GM18511 (cell line): ENCODE measurements around the gene SPATA12.

Experiments
- ATAC-seq: cut with Tn5 transposase; IDR thresholded peaks from one replicate; pipeline ENCODE4 v1.9.1; 2021; ENCODE audit warnings: mild to moderate bottlenecking, moderate library complexity; ENCODE audit not compliant: unreplicated experiment

Gene SPATA12

DNA sequence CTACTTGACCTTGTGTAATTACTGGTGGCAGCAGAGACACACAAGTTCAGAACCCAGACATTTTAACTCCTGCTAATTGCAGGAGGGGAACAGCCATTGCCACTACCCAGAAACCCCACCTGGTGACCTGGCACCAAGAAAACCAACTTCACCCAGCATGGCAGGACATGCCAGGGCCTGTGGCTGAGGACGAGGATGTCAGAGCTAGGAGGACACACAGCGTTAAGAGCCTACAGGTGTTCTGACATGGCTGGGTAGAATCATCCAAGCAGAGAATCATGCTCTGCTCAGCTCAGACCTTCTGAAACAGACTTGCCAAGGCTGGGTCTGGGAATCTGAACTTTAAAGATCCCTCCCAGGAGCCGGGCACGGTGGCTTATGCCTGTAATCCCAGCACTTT lies 11.7 kb upstream of the SPATA12 start:
- ATAC-seq = no peak

DNA sequence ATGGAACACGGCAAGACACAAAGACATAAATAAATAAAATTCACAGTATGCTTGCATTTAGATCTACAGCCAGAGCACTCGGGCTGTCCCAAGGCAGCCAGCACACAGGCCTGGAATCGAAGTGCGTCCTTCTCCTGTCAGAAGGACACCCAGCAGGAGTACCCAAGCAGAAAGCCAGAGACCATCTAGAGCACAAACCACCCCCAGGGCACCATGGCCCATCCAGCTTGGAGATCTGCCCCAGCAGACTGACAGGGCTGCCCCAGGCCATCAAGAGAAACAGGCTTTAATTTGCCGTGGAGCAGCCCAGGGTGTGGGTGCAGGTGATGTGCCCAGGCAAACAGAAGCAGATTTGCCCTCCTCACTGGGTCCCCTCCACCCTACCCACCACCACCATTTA lies 7.8 kb upstream of the SPATA12 start:
- ATAC-seq = no peak

DNA sequence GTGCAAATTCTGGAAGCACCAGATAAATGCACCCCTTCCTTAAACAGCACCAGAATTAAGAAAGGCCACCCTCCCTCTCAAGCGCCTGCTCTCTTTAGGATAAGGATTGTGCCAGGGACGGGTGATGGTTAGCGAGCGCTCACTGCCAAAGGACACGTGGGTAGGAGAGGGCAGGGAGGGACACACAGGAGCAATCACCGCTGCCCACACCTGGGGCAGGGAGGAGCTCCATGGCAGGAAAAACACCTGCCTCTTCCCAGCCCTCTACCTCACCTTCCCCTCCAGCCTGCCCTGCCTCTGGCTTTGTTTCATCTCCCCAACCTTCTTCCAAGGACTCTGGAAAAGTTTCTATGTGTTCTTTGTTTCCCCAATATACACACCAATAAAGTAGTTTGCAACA lies 7.3 kb upstream of the SPATA12 start:
- ATAC-seq = no peak

DNA sequence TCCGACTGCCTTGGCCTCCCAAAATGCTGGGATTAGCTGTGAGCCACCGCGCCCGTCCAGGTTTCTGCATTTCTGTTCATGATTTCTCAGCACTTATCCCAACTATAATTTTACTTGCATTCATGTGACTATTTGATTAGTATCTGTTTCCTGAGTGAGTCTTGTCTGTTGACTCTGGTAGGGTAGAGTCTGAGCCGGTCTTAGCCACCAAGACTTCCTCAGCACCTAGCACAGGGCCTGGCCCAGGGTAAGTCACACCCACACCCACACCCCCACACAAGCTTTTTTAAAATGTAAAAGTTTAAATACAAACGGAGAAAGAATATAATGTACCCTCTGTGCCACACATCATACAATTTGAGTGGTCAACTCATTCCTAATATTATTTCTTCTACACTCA lies 3.1 kb upstream of the SPATA12 start:
- ATAC-seq = no peak

DNA sequence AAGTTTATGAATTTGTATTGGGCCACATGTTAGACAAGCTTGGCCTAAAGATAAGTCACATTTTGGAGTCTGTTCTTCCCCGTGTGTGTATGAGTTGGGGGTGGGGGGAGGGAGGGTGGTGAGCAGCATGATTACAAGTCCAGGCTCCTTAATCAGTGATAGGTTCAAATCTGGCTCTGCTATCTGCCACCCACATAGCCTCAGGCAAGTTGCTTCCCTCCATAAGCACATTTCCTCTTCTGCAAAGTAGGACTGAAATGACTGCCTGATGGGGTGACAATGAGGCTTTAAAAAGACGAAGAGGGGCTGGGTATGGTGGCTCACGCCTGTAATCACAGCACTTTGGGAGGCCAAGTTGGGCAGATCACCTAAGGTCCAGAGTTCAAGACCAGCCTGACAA lies 1.1 kb upstream of the SPATA12 start:
- no peak for ATAC-seq

DNA sequence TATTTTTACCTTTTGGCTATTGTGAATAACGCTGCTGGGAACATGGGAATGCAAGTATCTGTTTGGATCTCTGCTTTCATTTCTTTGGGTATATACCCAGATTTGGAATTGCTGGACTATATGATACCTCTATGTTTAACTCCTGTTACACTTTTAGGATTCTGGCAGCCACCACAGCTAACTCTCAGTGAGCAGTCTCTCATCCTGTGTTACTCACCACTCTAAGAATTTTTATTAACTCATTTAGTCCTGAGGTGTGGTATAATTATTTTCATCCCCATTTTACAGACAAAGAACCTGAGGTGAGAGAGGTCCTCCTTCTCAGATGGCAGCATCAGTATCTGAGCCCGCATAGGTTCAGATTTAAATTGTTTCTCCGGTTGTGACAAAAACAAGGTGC lies 1.1 kb downstream of the SPATA12 start:
- no peak for ATAC-seq

DNA sequence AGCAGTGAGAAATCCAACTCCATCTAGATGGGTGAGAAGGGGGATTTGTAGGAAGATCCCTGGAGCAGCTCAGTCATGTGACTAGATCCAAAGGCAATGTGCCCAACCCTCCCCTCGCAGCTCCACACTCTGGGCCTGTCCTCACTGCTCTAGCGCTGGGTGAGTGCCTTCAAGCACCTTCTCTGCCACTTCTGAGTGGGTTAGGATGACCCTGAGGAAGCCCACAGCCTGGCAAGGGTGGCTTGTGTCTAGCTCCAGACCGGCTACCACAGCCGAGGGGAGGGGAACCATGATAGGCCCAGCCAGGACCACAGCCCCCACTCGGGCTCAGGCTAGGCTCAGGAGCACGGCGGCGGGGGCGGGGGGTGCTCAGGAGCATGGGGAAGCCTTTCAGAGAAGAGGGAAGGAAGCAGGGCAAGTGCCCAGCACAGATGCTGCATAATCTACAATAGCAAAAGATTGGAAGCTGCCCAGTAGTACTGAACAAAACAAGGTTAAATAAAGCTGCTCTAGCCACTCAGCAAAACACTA lies 1.7 kb downstream of the SPATA12 start:
- no peak for ATAC-seq

DNA sequence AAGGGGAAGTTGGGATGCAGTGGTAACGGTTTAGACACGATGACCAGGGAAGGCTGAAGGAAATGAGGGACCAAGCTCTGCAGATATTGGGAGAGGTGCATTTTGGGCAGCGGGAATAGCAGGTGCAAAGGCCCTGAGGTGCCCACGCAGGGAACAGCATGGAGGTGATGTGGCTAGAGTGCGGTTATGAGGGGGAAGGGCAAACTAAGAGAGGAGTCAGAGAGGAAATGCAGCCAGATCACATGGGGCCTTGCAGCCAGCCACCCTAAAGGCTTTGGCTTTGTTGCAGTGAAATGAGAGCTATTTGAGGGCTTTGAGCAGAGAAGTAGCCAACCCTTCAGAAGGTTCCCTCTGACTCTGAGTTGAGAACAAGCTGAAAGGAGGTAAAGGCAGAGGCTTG lies 2.6 kb downstream of the SPATA12 start:
- ATAC-seq = no peak

DNA sequence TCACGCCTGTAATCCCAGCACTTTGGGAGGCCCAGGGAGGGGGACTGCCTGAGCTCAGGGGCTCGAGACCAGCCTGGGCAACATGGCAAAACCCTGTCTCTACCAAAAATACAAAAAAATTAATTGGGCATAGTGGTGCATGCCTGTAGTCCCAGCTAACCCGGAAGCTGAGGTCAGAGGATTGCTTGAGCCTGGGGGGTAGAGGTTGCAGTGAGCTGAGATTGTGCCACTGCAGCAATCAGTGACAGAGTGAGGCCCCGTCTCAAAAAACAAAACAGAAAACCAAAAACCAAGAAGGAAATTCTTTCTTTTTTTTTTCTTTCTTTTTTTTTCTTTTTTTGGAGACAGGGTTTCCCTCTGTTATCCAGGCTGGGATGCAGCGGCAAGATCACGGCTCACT lies 3.5 kb downstream of the SPATA12 start:
- ATAC-seq = no peak

DNA sequence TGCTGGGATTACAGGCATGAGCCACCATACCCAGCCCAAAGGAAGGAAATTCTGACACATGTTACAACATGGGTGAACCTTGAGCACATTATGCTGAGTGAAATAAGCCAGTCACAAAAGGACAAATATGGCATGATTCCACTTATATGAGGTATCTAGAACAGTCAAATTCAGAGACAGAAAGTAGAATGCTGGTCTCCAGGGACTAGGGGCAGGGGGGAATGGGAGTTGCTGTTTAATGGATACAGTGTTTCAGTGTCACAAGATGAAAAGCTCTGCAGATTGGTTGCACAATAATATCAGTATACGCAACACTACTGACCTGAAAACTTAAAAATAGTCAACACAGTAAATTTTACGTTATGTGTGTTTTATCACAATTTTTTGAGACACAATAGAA lies 4.1 kb downstream of the SPATA12 start:
- ATAC-seq = no peak

DNA sequence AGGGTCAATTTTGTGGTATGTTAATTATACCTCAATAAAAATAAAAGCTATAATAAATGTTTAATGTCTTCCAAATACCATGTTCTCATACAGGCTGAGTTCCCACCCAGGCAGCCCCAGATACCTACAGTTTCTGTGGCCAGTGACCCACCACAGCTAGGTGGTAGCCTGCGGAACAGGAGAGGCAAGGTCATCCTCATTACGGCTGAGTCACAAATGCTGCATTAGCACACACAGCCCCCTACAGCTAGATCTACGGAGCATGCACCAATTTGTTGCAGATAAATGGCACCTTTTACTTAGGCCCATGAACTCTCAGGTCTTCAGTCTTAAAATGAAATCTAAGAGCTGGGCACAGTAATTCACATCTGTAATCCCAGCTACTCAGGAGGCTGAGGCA lies 5.1 kb downstream of the SPATA12 start:
- ATAC-seq = no peak

DNA sequence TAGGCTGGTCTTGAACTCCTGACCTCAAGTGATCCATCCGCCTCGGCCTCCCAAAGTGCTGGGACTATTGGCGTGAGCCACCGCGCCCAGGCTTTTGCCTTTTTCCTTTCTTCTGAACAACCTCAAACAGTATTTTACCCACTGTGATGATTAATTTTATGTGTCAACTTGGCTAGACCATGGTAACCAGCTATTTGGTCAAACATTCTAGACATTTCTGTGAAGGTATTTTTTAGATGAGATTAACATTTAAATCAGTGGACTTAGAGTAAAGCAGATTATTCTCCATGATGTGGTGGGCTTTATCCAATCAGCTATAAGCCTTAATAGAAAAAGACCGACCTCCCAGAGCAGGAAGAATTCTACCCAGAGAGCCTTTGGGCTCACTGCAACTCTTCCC lies 6.0 kb downstream of the SPATA12 start:
- ATAC-seq = no peak

DNA sequence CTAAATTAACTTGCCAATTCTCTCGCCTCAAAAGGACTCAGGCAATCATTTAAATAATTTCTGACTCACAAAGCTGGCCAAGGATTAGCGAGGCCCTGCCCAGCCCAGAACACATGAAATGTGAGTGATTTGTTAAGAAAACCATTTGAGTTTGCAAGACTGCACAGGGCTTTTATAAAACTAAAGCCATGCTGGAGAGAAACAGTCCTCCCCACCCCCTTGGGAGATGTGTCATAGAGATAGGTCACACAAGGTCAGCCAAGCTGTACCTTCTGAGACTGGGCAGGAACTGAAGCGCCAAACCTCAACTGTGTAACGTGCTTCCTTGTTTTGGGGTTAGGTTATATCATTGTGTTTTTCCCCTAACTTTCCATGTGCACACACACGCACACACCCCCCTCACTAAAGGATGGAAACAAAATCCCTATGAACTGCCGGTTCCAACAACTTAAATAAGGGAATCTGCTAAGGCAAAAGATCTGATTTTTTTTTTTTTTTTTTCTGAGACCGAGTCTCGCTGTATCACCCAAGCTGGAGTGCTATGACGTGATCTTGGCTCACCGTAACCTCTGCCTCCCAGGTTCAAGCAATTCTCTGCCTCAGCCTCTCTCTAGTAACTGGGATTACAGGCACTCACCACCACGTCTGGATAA lies 8.1 kb downstream of the SPATA12 start:
- peak; percentile 100 for ATAC-seq

DNA sequence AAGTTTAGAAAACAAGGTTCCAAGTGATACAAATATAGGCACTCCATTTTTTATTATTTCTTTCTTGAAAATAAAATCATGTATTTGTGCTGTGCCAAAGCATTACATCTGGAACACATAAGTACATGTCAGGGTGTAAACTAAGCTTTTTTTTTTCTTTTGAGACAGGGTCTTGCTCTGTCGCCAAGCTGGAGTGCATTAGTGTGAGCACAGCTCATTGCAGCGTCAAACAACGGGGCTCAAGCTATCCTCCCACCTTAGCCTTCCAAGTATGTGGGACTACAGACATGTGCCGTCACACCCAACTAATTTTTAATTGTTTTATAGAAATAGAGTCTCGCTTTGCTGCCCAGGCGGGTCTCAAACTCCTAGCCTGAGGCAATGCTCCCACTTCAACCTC lies 9.0 kb downstream of the SPATA12 start:
- ATAC-seq = no peak

DNA sequence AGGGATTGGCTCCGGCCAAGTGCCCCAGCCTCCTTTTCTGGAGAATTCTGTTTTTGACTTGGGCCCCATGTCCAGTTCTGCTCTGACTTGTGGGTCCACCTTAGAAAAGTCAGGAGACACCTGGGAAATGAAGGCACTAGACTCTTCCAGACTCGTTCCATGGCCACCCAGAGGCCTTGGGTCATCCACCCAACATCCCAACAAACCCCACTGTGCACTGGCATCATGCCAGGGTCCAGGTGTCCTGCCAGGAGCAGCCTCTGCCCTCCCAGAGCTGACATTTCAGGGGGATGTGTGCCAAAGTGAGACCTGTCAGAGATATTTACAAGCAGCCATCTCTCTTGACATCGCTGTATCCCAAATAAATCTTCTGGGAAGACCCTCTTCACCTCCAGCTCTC lies 13.2 kb downstream of the SPATA12 start:
- ATAC-seq = no peak

DNA sequence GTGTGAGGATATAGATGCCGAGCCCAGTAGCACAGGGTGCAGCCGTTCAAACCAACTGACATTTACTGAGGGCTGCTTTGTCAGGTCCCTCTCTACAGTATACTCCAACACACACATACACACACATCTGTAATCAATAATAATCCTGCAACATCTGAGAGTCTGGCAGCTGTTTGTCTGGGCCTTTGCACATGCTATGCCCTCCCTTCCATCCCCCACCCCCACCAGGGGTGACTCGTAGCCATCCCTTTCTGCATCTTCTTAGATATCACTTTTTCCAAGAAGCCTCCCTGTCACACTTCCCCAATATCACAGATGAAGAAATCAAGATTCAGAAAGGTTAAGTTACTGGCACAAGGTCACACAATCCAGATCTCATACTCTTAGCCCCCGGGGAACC lies 13.7 kb downstream of the SPATA12 start:
- ATAC-seq = no peak

DNA sequence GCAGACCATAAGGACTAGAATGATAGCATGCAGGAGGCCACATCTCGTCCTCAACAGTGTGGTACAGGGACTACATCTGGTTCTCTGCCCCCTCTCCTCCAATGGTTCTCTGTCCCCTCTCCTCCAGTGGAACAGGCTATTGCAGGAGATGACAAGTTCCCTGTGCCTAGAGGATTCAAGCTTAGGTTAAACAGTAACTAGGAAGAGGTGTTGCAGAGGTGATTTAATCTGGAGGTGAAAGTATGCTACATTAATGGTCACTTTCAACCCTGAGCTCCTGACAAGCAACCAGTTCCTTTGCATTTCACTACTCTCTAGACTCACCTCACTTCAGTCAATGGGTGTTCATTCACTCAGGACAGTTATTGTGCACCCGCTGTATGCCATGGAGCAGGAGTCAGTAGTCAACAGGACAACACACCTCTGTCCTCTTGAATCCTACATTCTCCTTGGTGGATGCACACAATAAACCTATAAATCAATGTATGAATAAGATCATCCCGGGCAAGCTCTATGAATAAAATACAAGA lies 16.0 kb downstream of the SPATA12 start:
- ATAC-seq = no peak

DNA sequence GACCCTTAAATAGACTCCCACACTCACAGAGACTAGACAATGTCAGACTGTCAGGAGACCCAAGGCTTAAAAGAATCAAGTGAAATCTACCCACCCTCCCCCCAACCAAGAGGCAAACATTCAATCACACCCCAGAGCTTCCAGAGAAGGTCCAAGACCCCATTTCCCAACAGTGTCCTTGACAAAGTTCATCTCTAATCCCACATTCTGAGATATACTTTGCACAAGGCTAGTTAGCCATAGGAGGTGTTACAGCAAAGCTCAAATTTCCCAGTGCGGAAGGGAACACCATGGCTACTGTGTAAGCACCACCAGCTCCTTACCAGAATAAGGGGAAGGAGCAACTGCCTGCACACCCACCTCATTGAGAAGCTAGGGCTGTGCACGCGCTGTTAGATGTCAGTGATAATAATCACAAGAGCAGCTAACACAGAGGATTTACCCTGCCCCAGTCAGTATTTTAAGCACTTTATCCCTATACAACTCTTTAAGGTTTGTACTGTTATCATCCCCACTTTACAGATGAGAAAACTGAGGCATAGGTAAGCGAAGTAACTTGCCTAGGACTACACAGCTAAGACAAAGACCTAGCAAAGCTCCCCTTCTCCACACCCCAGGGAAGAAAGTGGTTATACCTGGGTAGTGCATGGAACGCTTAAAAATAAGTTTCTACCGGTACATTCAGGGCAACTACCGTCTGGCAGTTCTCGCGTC lies 17.3 kb downstream of the SPATA12 start:
- no peak for ATAC-seq

DNA sequence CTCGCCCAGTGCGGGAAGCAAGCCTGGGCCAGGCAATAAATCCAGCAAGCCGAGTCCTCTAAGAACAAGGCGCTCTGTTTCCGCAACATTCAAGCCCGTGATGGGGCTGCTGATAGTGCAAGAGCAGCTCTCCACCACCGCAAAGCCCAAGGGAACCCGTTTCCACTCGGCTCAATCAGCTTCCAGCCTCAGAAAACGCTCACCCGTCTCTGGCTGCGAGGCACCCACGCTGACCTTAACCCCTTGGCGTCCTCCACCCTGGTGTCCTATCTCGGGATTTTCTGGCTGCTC lies 17.8 kb downstream of the SPATA12 start:
- ATAC-seq = peak; percentile 67

DNA sequence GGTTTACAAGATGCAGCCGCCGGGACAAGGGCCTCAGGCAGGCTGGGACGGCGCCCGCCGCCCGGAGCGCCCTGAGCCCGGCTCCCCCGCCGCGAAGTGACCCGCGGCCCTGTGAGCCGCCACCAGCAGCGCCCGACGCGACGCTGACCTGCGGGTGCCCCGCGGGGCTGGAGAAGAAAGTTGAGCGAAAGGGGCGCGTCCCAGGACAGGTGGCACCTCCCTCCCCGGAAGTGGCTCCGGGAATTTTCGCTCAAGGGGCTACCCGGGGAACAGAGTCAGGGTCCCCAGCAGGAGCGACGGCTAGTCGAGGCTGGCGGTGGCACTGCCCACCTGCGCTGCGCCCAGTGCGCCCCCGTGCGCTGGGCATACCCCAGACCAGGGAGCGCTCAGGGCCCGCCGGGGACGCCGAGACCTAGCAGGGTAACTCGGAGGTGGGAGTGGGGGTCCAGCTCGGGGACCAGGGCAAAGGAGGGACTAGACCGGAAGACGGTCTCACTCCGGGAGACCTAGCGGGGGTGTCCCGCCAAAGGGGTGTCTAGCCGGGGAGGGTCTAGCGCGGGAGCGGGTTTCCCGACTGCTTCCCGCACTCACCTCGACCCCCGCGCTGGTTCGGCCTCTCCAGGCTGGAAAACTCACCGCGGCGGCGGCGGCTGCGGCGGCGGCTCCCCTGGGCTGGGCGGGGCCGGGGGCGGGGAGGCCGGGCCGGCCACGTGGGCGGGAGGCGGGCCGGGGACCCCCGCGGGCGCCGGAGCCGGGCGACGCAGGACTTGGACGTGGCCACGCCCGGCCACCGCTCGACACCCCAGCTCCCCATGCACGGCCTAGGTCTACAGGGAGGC lies 18.4 kb downstream of the SPATA12 start:
- peak; percentile 52 for ATAC-seq

DNA sequence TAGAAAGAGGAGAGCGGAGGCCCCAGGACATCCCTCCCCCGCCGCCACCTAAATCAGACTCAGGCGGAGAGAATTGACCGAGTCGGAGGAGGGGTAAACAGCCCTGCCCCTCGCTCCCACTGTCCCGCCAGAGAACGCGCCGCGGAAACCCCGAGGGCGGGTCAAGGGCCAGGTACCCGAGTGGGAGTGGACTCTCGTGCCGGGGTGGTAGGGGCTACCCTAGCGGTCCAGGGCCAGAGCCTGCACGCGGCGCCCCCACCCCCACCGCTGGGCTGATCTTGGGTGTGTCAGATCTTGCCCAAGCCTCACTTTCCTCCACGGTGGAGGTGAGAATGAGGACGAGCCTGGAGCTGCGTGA lies 19.0 kb downstream of the SPATA12 start:
- no peak for ATAC-seq

DNA sequence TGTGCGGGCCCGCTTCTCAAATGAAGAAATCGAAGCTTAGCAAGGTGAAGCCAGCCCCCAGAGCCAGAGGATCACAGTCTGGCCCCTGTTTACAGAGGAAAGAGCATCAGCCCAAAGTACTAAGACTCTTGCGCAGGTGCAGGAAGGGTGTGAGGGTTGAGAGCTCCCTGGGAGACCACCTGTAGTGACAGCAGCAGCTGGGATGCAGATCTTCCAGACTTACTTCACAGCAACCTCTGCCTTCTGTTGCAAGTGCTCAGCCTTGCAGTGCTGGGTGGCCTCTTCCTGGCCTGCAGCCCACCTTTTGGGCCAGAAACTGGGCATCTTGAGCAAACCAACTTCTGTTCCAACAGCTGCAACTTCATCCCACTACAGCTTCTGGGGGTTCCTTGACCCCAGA lies 19.7 kb downstream of the SPATA12 start:
- ATAC-seq = no peak
